Gastrocnemius medialis (tissue), 4 donors: Measurements from ENCODE around the gene TTC28.

Source experiments
- CTCF ChIP-seq, 5 experiments: fragments of 450-650 bp in 3 of 5; fragments of 200-600 bp in 2 of 5; sonication (generic) in 2 of 5; IDR thresholded peaks in 4 of 5; conservative IDR thresholded peaks in 1 of 5; 1 replicate in 4 of 5; 2 replicates in 1 of 5; pipeline ENCODE4 v1.5.1; 2016 to 2019; ENCODE audit warnings: antibody characterized with exemption in 5 of 5, mild to moderate bottlenecking in 3 of 5, moderate library complexity in 3 of 5
- POLR2A ChIP-seq, 2 donors: fragments of 450-650 bp; IDR thresholded peaks; one replicate each; pipeline ENCODE4 v1.6.1; 2017; ENCODE audit warnings: antibody characterized with exemption in 2 of 2, mild to moderate bottlenecking in 2 of 2, moderate library complexity in 2 of 2

GRCh38 chr22:28239941-28240340, 439.7 kb downstream of the TTC28 start:
- no peak for TF ChIP-seq CTCF (IDR thresholded peaks at IDR 0.05 in 4 of 5, conservative IDR thresholded peaks at IDR 0.05 in 1 of 5)
- no peak for TF ChIP-seq POLR2A (IDR thresholded peaks at IDR 0.05)
